OCI-LY1 (cell line): ENCODE data around the gene MYOM1.

Experiments
- EZH2 ChIP-seq: fragments of 200-600 bp; sonication (generic), shearing (Covaris generic); IDR thresholded peaks from 2 replicates; pipeline ENCODE4 v1.8.0; 2017; ENCODE audit warnings: borderline replicate concordance, mixed run types, mild to moderate bottlenecking, antibody characterized with exemption, low read length, moderate library complexity, mixed read lengths
- TF ChIP-seq, protein P1 (sequence below): fragments of 200-600 bp; sonication (generic), shearing (Covaris generic); IDR thresholded peaks from 2 replicates; pipeline ENCODE4 v1.5.1; 2017; ENCODE audit warnings: mild to moderate bottlenecking, antibody characterized with exemption, low read length, moderate library complexity, mixed read lengths

DNA sequence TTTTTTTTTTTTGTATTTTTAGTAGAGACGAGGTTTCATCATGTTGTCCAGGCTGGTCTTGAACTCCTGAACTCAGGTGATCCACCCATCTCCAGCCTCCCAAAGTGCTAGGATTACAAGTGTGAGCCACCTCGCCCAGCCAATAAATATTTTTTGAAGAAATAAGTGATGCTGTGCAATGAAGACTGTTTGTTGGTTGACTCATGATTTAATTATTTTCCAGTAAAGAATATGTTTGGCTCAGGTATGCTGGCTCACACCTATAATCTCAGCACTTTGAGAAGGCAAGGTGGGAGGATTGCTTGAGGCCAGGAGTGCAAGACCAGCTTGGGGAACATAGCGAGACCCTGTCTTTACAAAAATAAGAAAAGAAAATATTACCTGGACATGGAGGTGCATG lies 165.0 kb downstream of the MYOM1 start:
- TF ChIP-seq, protein P1, sequence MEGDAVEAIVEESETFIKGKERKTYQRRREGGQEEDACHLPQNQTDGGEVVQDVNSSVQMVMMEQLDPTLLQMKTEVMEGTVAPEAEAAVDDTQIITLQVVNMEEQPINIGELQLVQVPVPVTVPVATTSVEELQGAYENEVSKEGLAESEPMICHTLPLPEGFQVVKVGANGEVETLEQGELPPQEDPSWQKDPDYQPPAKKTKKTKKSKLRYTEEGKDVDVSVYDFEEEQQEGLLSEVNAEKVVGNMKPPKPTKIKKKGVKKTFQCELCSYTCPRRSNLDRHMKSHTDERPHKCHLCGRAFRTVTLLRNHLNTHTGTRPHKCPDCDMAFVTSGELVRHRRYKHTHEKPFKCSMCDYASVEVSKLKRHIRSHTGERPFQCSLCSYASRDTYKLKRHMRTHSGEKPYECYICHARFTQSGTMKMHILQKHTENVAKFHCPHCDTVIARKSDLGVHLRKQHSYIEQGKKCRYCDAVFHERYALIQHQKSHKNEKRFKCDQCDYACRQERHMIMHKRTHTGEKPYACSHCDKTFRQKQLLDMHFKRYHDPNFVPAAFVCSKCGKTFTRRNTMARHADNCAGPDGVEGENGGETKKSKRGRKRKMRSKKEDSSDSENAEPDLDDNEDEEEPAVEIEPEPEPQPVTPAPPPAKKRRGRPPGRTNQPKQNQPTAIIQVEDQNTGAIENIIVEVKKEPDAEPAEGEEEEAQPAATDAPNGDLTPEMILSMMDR, result no peak
- TF ChIP-seq EZH2, result no peak
